Heart right ventricle (tissue), 16 donors: ENCODE data around the gene CTBP2. TPM values are rescaled to one million over a fixed set of nuclear protein-coding genes. Genes with fewer than 3 reads are reported as not detected.

Source experiments
- ATAC-seq, 8 donors: fragments of 200-7000 bp; cut with Tn5 transposase; one replicate each; pipeline ENCODE4 v1.9.1; 2020; ENCODE audit warnings: mild to moderate bottlenecking in 8 of 8, moderate library complexity in 8 of 8, moderate number of reproducible peaks in 1 of 8
- DNase-seq, 2 donors: peaks; one replicate each; pipeline ENCODE4 v3.0.0-alpha.2; 2020
- H3K27ac ChIP-seq, 10 donors: fragments of 200-600 bp; sonication (generic) in 2 of 10; one replicate each; pipeline versions ENCODE4 v1.5.0 to v1.8.0; 2020 to 2022; ENCODE audit warnings: mild to moderate bottlenecking in 3 of 10
- H3K27me3 ChIP-seq, 7 donors: fragments of 200-600 bp; one replicate each; pipeline ENCODE4 v1.8.0; 2021 to 2022; ENCODE audit warnings: mild to moderate bottlenecking in 2 of 7
- H3K36me3 ChIP-seq, 9 donors: fragments of 200-600 bp; sonication (generic) in 1 of 9; one replicate each; pipeline versions ENCODE4 v1.5.0 to v1.8.0; 2020 to 2022; ENCODE audit warnings: mild to moderate bottlenecking in 2 of 9
- H3K4me1 ChIP-seq, 9 donors: fragments of 200-600 bp; sonication (generic) in 1 of 9; one replicate each; pipeline versions ENCODE4 v1.5.0 to v1.8.0; 2020 to 2022; ENCODE audit warnings: mild to moderate bottlenecking in 4 of 9
- H3K4me3 ChIP-seq, 10 donors: fragments of 200-600 bp; sonication (generic) in 2 of 10; one replicate each; pipeline versions ENCODE4 v1.5.0 to v1.8.0; 2020 to 2022; ENCODE audit warnings: mild to moderate bottlenecking in 7 of 10, moderate library complexity in 2 of 10
- H3K9me3 ChIP-seq, 11 donors: fragments of 200-600 bp in 10 of 11; sonication (generic) in 2 of 11; one replicate each; pipeline versions ENCODE4 v1.5.0 to v1.8.0; 2013 to 2022; ENCODE audit warnings: mild to moderate bottlenecking in 2 of 11, control low read depth in 1 of 11, moderate library complexity in 1 of 11
- CTCF ChIP-seq, 9 donors: fragments of 200-600 bp; sonication (generic) in 2 of 9; IDR thresholded peaks; one replicate each; pipeline versions ENCODE4 v1.5.0 to v1.8.0; 2021 to 2022; ENCODE audit warnings: antibody characterized with exemption in 9 of 9, mild to moderate bottlenecking in 5 of 9, moderate library complexity in 1 of 9
- WGBS, 2 donors: extraction: QIAGEN DNeasy Blood & Tissue Kit; methylation state at CpG; one replicate each; pipeline ENCODE4 v1.1.7; 2013; ENCODE audit warnings: inconsistent platforms in 1 of 2; 5-methylcytosine and 5-hydroxymethylcytosine counted together
- intact Hi-C, 10 donors: fragments of 100-400 bp; cut with DNase I; formaldehyde crosslinking; loops; one replicate each; pipeline versions ENCODE4 v1.11.1 to v1.14.2; 2022
- polyA plus RNA-seq, 2 donors: library from polyadenylated mRNA; stranded (reverse); fragments of 200-250 nt; gene quantifications; one replicate each; pipeline ENCODE4 v1.2.3, GENCODE V29; 2013
- total RNA-seq, 10 donors: library from RNA; stranded (reverse); fragmentation: NEBNext Ultra II Directional in 3 of 10; extraction: Animal tissue kit (Norgen Biotek cat#: 25700) in 3 of 10; gene quantifications; one replicate each; pipeline versions ENCODE4 v1.2.1 to v1.2.4, GENCODE V29; 2021 to 2023
- donor health status: Arrhythmogenic right ventricular cardiomyopathy.
- donor health status: ischemic (EF 13 %, LVEDD 7.1; RV severe dilation, severe dysfunction).
- donor health status: healthy with polysubstance abuse.
- donor health status: DM: no; HTN: yes; CAD: no.
- donor health status: DM: no; HTN: no; CAD: no.
- donor health status: ischemic (EF 25% LVEDD 6.9; RV normal size, moderate dysfunction).
- donor health status: ischemic (EF 25% LVEDD 5.7; RV mildly dilated, moderate dysfunction).
- donor health status: healthy.
- donor health status: DM: yes; HTN: yes; CAD: no.
- donor health status: Ischemic cardiomyopathy.
- donor health status: ischemic (EF 35%, LVEDD 5.7; RV mildly dilated, moderate dysfunction).
- donor health status: nonischemic (EF 11% LVEDD 7.7; RV severe dilation, severe dysfunction).
- donor health status: DM: yes; HTN: yes; CAD: no.
- donor health status: PGD.
- donor health status: ischemic (EF 29% LVEDD 5.4; RV normal size, mild dysfunction).
- donor health status: nonischemic (EF 23%, LVEDD 6.1; RV moderate dilation, normal function).

The CTBP2 gene
- total and polyA plus RNA-seq, 12 donors, result 14.7 to 36.2 (median 26.0) TPM

- 30% methylated on average over 23 of the region's 23 CpGs for WGBS, 2 donors
- ATAC-seq, result peak; percentile 26 to 71 (median 54)
- no peak for TF ChIP-seq CTCF (IDR thresholded peaks at IDR 0.05)
These were observed 144.9 kb downstream of the CTBP2 start for GRCh38 chr10:125015356-125015944.

GRCh38 chr10:125014836-125015355 lies 145.5 kb downstream of the CTBP2 start:
- Histone ChIP-seq H3K4me1 (peaks cover 68 to 100% (median 94%) of the 10 kb centered on the region in 9 donors), H3K27ac (peak overlapping the region in 9 of 10 donors; percentile 41 to 78 (median 66)), H3K4me3 (no peak overlapping the region), H3K9me3 (peaks cover 0 to 4% (median 0%) of the 10 kb centered on the region in 11 donors), H3K27me3 (no peaks in the 10 kb centered on the region), H3K36me3 (peaks cover 0 to 19% (median 0%) of the 10 kb centered on the region in 9 donors)
- intact Hi-C loops, result loop anchor here in 2 of 10 donors (5.0 kb wide), 2 partner anchors 32 to 42 kb away; no protein-coding TSS in a partner anchor
- DNase-seq, result no peak
- ATAC-seq, result no peak
- TF ChIP-seq CTCF (IDR thresholded peaks at IDR 0.05), result no peak
- 70 to 77% methylated on average over 19 of the region's 19 CpGs for WGBS, 2 donors

More at GRCh38 chr10:125015356-125015944, 144.9 kb downstream of the CTBP2 start:
- H3K9me3 ChIP-seq, result peaks cover 0 to 4% (median 0%) of the 10 kb centered on the region in 11 donors
- intact Hi-C loops, result no loop called here
- DNase-seq, result peak; percentile 63 to 69
- H3K36me3 ChIP-seq, result peaks cover 0 to 19% (median 0%) of the 10 kb centered on the region in 9 donors
- H3K4me3 ChIP-seq, result no peak overlapping the region
- peaks cover 72 to 100% (median 94%) of the 10 kb centered on the region in 9 donors for H3K4me1 ChIP-seq
- no peaks in the 10 kb centered on the region for H3K27me3 ChIP-seq
- peak overlapping the region; percentile 41 to 78 (median 66) for H3K27ac ChIP-seq

- ATAC-seq (peak in 1 of 8 donors; percentile 4), DNase-seq (peak; percentile 45 to 59)
- H3K4me3 ChIP-seq, result no peak overlapping the region
- no peak for TF ChIP-seq CTCF (IDR thresholded peaks at IDR 0.05)
- H3K9me3 ChIP-seq, result no peaks in the 10 kb centered on the region
- peaks cover 0 to 19% (median 0%) of the 10 kb centered on the region in 9 donors for H3K36me3 ChIP-seq
- no peaks in the 10 kb centered on the region for H3K27me3 ChIP-seq
- peak overlapping the region in 9 of 10 donors; percentile 41 to 78 (median 66) for H3K27ac ChIP-seq
- intact Hi-C loops, result loop anchor here in 2 of 10 donors (5.0 kb wide), 2 partner anchors 33 to 43 kb away; no protein-coding TSS in a partner anchor
- H3K4me1 ChIP-seq, result peaks cover 66 to 99% (median 88%) of the 10 kb centered on the region in 9 donors
- 62 to 65% methylated on average over 20 of the region's 20 CpGs for WGBS, 2 donors
These were observed 146.1 kb downstream of the CTBP2 start for GRCh38 chr10:125014086-125014830.

- no peak for TF ChIP-seq CTCF (IDR thresholded peaks at IDR 0.05)
- Histone ChIP-seq H3K27ac (peak overlapping the region in 1 of 10 donors; percentile 78), H3K4me3 (no peak overlapping the region), H3K27me3 (no peaks in the 10 kb centered on the region), H3K9me3 (no peaks in the 10 kb centered on the region), H3K4me1 (peaks cover 64 to 96% (median 80%) of the 10 kb centered on the region in 9 donors), H3K36me3 (peaks cover 0 to 20% (median 0%) of the 10 kb centered on the region in 9 donors)
- ATAC-seq (no peak), DNase-seq (no peak)
- WGBS, 2 donors, result 98 to 99% methylated on average over 7 of the region's 7 CpGs
- intact Hi-C loops, result loop anchor here in 2 of 10 donors (5.0 kb wide), 2 partner anchors 34 to 44 kb away; no protein-coding TSS in a partner anchor
These were observed 146.9 kb downstream of the CTBP2 start for GRCh38 chr10:125013529-125013872.
